Endothelial cell of umbilical vein (primary cell): ENCODE data around the gene SUPT4H1. TPM values are rescaled to one million over a fixed set of nuclear protein-coding genes. Genes with fewer than 3 reads are reported as not detected.
A peak's percentile ranks its signal among the peaks of the same experiment; 100 is the strongest.

Experiments used
- BruUV-seq: library from RNA; stranded (reverse); fragments of 400-500 nt; replicated peaks from 2 replicates; lab custom pipeline; 2021; lab: Mats Ljungman, UMichigan
- CTCF ChIA-PET: fragments of 300-600, 350-600 bp; sonication (Branson Sonifier 250); formaldehyde crosslinking; loops from one replicate; lab custom pipeline; 2021; ENCODE audit warnings: antibody characterized with exemption, inconsistent platforms; lab: Charles Lee
- POLR2A ChIA-PET: fragments of 300-600, 350-600 bp; sonication (Branson Sonifier 250); formaldehyde crosslinking; loops from one replicate; lab custom pipeline; 2021; ENCODE audit warnings: antibody characterized with exemption, inconsistent platforms; lab: Charles Lee
- DNase-seq: peaks from one replicate; pipeline ENCODE4 v3.0.0-alpha.2; 2011; ENCODE audit warnings: low read depth, low spot score
- FAIRE-seq: peaks from 2 replicates; lab custom pipeline; 2011; peaks lifted over from hg19 to GRCh38; lab: Jason Lieb, UNC
- H2AFZ ChIP-seq: 2 replicates; pipeline ENCODE4 v1.6.0; 2012; ENCODE audit warnings: low read depth, low read length, control low read depth, inconsistent platforms
- H3K27ac ChIP-seq: 2 replicates; pipeline ENCODE4 v1.5.1; 2011; ENCODE audit warnings: low read depth, mild to moderate bottlenecking, control low read depth, low read length, moderate library complexity; ENCODE audit not compliant: insufficient read depth
- H3K27me3 ChIP-seq, 2 experiments: 2 replicates each; pipeline versions ENCODE4 v1.6.0 to v1.6.1; 2011; ENCODE audit warnings: low read length in 2 of 2, mixed read lengths in 1 of 2; ENCODE audit not compliant: control insufficient read depth in 2 of 2, insufficient read depth in 2 of 2
- H3K36me3 ChIP-seq, 2 experiments: 2 replicates in 1 of 2; 3 replicates in 1 of 2; pipeline ENCODE4 v1.5.1; 2011; ENCODE audit warnings: low read length in 2 of 2, mild to moderate bottlenecking in 1 of 2, moderate library complexity in 1 of 2; ENCODE audit not compliant: control insufficient read depth in 2 of 2, insufficient read depth in 2 of 2; ENCODE audit errors: extremely low read depth in 1 of 2
- H3K4me1 ChIP-seq: 3 replicates; pipeline ENCODE4 v1.5.1; 2011; ENCODE audit warnings: mild to moderate bottlenecking, low read length; ENCODE audit not compliant: control insufficient read depth, insufficient read depth; ENCODE audit errors: extremely low read depth
- H3K4me2 ChIP-seq: 2 replicates; pipeline ENCODE4 v1.6.1; 2011; ENCODE audit warnings: low read length, control low read depth, mixed read lengths; ENCODE audit not compliant: insufficient read depth
- H3K4me3 ChIP-seq, 3 experiments: fragments of 200-600 bp in 1 of 3; sonication (generic), shearing (Covaris generic) in 1 of 3; replicated peaks in 1 of 3; 2 replicates each; pipeline ENCODE4 v1.5.1; 2011 to 2016; ENCODE audit warnings: control low read depth in 3 of 3, low read length in 3 of 3, mild to moderate bottlenecking in 2 of 3, inconsistent platforms in 1 of 3, low read depth in 1 of 3, moderate library complexity in 1 of 3; ENCODE audit not compliant: insufficient read depth in 1 of 3
- H3K79me2 ChIP-seq: 2 replicates; pipeline ENCODE4 v1.6.0; 2012; ENCODE audit warnings: low read length, inconsistent platforms; ENCODE audit not compliant: control insufficient read depth, insufficient read depth
- H3K9ac ChIP-seq: replicated peaks from 2 replicates; pipeline ENCODE3; 2011; ENCODE audit warnings: low read length, control low read depth; ENCODE audit not compliant: insufficient read depth; ENCODE audit errors: extremely low read depth
- H3K9me1 ChIP-seq: replicated peaks from 3 replicates; pipeline ENCODE4 v1.6.0; 2011; ENCODE audit warnings: mild to moderate bottlenecking, low read length; ENCODE audit not compliant: control insufficient read depth, insufficient read depth; ENCODE audit errors: extremely low read depth
- H3K9me3 ChIP-seq: replicated peaks from 2 replicates; pipeline ENCODE4 v1.5.1; 2012; ENCODE audit warnings: low read length, inconsistent platforms; ENCODE audit not compliant: control insufficient read depth, insufficient read depth
- H4K20me1 ChIP-seq: replicated peaks from 2 replicates; pipeline ENCODE3; 2011; ENCODE audit warnings: mild to moderate bottlenecking, low read length; ENCODE audit not compliant: control insufficient read depth, insufficient read depth; ENCODE audit errors: extremely low read depth
- CTCF ChIP-seq, 2 donors: IDR thresholded peaks; 1 replicate in 1 of 2; 2 replicates in 1 of 2; pipeline ENCODE4 v1.5.1; 2011; ENCODE audit warnings: low read length in 2 of 2, mild to moderate bottlenecking in 2 of 2, moderate library complexity in 2 of 2, control low read depth in 1 of 2, inconsistent platforms in 1 of 2, low read depth in 1 of 2; ENCODE audit not compliant: insufficient read depth in 1 of 2; ENCODE audit errors: extremely low read depth in 1 of 2
- GATA2 ChIP-seq: IDR thresholded peaks from 2 replicates; pipeline ENCODE4 v1.7.0; 2011; ENCODE audit warnings: low read depth, mild to moderate bottlenecking, moderate library complexity, mixed read lengths, low read length; ENCODE audit not compliant: insufficient read length, insufficient read depth
- dilution Hi-C: fragments of 300-500 bp; cut with MboI; formaldehyde crosslinking; loops from one replicate; pipeline ENCODE4 v1.15.0; 2019; ENCODE audit warnings: low sequenced_read_pairs; ENCODE audit not compliant: extremely low pct_ligation_motif_present
- intact Hi-C: fragments of 100-400 bp; cut with micrococcal nuclease; formaldehyde crosslinking; loops from one replicate; pipeline ENCODE4 v1.10.0; 2022
- polyA plus RNA-seq, 4 experiments: library from polyadenylated mRNA; depleted of rRNA in 3 of 4; stranded (reverse) in 3 of 4; unstranded in 1 of 4; fragments of >200 nt; gene quantifications; 2 replicates each; pipeline versions ENCODE4 v1.2.1 to v1.2.3, GENCODE V29; 2011 to 2012; ENCODE audit warnings: missing spikeins in 1 of 4
- total RNA-seq: library from RNA; stranded (reverse); gene quantifications from 2 replicates; pipeline ENCODE4 v1.2.3, GENCODE V29; 2021

SUPT4H1 gene
- total and polyA plus RNA-seq, 2 donors (not counting 3 experiments of a cell fraction or from before 2014, with no cell fraction given), result 77.5 to 154 TPM

- Histone ChIP-seq H3K79me2 (no peaks in the 10 kb centered on the region), H3K4me3 (no peak overlapping the region), H3K9ac (no peak overlapping the region), H3K27ac (no peak overlapping the region), H3K4me2 (no peak overlapping the region), H3K27me3 (no peaks in the 10 kb centered on the region), H4K20me1 (no peaks in the 10 kb centered on the region), H3K4me1 (no peaks in the 10 kb centered on the region), H2AFZ (no peak overlapping the region), H3K9me3 (no peaks in the 10 kb centered on the region), H3K9me1 (no peaks in the 10 kb centered on the region), H3K36me3 (no peaks in the 10 kb centered on the region)
- FAIRE-seq (peak; percentile 15), DNase-seq (peak; percentile 26)
- CTCF ChIA-PET, result interaction anchor here (0.5 to 5.6 kb wide), 26 partner anchors 9 to 170 kb away, joined by 3 to 79 read pairs (median 5); partner anchors contain the start of genes HSF5, RNF43 and SUPT4H1
- BruUV-seq, result no TSS peak
- dilution Hi-C loops, result no loop called here
- POLR2A ChIA-PET, result interaction anchor here (0.7 kb wide), 1 partner anchor 687 kb away, joined by 3 read pairs; no protein-coding TSS in a partner anchor
- TF ChIP-seq GATA2, result no peak
- peak; percentile 46 to 71 for TF ChIP-seq CTCF (IDR thresholded peaks at IDR 0.05; ENCODE audit: extremely low read depth in 1 of 2, insufficient read depth in 1 of 2, low read depth in 1 of 2, low read length in 2 of 2)
- intact Hi-C loops, result loop anchor here (1.0 kb wide), 2 partner anchors 100 to 130 kb away; partner anchors contain the start of gene RNF43
Measured at GRCh38 chr17:58317421-58318064, 34.5 kb downstream of the SUPT4H1 start.
